GM21786 (cell line): ENCODE results near the gene ISLR.

Experiments used
- ATAC-seq: cut with Tn5 transposase; IDR thresholded peaks from one replicate; pipeline ENCODE4 v1.9.1; 2021; ENCODE audit not compliant: unreplicated experiment

ISLR gene, protein sequence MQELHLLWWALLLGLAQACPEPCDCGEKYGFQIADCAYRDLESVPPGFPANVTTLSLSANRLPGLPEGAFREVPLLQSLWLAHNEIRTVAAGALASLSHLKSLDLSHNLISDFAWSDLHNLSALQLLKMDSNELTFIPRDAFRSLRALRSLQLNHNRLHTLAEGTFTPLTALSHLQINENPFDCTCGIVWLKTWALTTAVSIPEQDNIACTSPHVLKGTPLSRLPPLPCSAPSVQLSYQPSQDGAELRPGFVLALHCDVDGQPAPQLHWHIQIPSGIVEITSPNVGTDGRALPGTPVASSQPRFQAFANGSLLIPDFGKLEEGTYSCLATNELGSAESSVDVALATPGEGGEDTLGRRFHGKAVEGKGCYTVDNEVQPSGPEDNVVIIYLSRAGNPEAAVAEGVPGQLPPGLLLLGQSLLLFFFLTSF

DNA sequence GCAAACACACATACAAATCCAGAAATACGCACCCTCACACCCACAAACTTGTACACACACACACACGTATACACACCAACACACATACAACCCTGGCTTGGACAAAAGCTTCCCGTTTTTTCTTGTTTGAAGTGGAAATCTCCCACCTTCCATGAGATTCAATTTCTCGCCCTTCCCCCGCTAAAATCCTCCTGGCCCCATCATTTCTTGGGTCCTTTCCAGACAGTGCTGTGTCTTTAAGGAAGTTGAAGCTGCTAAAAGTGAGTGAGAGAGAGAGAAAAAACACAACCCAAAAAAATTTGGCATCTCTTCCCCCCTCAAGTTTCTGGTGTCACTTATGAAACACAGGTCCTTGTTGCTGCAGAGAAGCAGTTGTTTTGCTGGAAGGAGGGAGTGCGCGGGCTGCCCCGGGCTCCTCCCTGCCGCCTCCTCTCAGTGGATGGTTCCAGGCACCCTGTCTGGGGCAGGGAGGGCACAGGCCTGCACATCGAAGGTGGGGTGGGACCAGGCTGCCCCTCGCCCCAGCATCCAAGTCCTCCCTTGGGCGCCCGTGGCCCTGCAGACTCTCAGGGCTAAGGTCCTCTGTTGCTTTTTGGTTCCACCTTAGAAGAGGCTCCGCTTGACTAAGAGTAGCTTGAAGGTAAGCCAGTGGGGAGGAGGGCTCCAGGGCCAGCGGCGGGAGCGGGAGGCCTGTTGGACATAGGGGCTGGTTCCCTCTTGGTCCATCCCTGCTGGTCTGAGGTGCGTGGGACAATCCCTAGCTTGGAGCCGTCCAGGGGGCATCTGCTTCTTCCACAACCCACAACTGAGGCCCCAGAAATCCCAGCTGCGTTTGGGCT, at the start of gene ISLR:
Gene ISLR (plus strand): TSS at position 331 of the 839 bp plus-strand sequence. CDS start 1,149 bp downstream, outside the sequence.
- no peak for ATAC-seq

DNA sequence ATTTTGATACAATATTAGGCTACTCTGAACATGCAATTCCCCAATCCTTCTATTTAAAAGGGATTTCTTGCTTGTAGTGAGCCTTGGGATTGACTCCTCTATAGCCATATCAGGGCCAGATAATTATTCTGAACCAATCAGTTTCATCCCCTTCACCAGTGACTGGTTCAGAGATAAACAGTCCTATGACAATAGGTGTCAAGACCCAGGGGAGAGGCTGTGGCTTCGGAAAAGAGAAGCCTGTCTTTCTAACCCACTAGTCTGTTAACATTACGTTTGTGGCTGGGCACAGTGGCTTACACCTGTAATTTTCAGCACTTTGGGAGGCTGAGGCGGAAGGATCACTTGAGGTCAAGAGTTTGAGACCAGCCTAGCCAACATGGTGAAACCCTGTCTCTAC, 49.3 kb upstream of the ISLR start:
- ATAC-seq, result no peak

DNA sequence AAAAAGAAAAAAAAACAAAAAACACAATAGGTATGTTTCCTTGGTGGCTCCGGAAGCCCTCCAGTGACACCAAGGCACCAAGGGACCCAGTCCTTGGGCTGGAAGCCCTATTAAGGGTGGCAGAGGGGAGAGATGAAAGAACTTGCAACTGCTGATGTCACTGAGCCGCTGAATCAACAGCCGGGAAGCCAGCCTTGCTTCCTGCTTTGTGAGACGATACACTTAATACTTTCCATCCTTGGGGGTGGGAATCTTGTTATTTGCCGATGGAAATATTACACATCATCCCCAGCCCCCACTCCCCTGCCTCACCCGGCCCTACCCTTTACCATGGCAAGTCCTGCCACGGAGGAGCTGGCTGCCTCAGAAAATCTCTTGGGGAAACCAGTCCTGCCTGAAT, 48.8 kb upstream of the ISLR start:
- ATAC-seq, result no peak

DNA sequence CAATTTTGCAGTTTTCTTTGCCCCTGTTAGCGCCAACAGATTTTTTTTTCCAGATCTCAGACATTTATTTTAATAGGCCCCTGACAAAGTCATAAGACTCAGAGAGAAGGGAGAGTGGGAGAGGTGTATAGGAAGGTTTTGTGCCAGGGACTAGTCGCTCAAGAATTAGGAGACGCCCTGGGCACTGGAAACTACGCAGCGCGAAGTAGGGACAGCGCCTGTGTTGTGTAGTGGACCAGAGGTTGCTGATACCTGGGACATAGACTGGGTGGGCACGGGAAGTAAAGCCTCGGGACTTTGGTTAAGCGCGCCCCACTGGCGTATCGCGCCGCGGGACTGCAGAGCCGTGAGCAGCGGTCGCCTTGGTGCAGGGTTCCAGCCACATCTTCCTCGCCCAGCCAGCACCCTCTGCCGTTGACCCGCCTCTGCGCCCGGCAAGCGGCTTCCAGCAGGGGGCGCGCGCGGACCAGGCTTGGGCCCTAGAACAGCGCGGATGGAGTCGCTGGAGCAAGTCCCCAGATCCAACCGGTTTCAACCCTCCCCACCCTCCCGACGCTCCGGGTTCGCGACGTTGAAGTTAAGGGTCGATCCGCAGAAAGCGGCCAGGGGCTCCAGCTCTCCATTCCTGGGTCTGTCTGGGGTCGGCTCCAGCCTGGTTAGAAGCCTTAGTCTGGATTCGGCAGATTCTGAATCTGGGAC, 46.1 kb upstream of the ISLR start:
- ATAC-seq, result no peak

GRCh38 chr15:74127954-74128784, 45.3 kb upstream of the ISLR start:
- ATAC-seq, result no peak

DNA sequence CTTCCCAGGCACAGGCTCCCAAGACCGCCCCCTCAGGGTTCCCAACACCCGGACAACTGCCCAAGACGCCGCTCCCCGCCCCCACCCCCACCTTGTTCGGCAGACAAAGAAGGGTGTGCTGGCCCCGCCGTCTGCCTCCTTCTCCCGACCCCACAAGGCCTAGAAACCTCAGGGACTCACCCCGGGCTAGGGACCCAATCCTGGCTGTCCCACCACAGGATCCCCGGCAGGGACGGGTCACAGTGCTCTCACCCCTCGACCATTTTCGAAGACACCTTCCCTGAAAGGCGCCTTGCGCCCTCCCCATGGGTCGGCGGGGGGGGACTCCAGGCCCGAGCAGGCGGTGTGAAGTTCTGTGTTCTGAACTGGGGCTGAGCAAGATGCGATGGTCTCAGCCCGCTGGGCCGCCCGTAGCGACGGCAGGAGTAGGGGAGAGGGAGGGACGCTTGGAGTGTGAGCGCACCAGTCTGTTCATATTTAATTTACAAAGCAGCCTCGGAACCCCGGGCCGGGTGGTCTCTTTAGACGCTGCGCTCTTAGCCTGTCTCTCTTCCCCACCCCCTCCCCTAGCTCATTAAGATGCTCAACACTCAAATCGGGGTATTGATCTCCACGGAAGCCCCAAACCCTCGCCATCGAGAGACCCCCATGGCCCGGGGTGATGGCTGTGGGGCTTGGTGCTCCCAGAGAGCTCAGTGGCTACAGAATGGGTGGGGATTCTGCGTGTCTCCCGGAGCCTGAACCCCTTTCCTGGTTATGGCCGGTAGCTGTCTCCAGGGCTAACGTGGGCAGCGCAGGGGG, 44.5 kb upstream of the ISLR start:
- no peak for ATAC-seq

GRCh38 chr15:74129586-74130154, 43.8 kb upstream of the ISLR start:
- ATAC-seq, result no peak

DNA sequence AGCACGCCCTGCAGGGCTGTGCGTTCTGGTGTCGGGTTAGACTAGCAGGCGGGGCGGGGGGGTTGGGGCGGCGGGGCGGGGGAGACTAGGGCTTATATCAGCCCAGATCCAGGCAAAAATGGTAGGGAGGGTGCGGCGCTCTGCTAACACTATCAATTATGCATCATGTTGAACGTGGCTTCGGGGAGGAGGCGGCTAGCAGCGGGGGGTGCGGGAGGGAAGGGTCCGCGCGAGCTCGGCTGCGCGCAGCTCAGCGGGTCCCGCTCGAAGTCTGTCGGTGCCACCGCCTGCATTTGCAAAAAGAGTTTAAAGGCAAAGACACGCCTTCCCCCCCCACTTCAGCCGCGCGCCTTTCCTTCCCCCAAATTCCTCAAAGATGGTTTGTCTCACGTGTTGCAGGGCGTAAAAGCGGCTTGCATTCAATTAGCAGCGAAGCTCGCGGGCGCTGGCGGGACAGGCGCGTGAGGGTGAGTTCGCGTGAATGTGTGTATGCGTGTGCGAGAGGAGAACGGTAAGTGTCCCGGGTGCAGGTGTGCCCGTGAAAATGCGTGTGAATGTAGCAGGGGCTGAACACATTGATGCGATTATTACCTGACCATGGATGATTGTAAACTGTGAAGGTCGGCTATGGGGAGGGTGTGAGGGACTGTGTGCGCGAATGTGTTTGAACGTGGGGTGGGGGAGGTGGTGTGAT, 43.2 kb upstream of the ISLR start, which contains the start of gene ISLR2:
Gene ISLR2 (plus strand): TSS at position 432 of the 694 bp plus-strand sequence. CDS start 2,169 bp downstream, outside the sequence.
- ATAC-seq, result no peak

DNA sequence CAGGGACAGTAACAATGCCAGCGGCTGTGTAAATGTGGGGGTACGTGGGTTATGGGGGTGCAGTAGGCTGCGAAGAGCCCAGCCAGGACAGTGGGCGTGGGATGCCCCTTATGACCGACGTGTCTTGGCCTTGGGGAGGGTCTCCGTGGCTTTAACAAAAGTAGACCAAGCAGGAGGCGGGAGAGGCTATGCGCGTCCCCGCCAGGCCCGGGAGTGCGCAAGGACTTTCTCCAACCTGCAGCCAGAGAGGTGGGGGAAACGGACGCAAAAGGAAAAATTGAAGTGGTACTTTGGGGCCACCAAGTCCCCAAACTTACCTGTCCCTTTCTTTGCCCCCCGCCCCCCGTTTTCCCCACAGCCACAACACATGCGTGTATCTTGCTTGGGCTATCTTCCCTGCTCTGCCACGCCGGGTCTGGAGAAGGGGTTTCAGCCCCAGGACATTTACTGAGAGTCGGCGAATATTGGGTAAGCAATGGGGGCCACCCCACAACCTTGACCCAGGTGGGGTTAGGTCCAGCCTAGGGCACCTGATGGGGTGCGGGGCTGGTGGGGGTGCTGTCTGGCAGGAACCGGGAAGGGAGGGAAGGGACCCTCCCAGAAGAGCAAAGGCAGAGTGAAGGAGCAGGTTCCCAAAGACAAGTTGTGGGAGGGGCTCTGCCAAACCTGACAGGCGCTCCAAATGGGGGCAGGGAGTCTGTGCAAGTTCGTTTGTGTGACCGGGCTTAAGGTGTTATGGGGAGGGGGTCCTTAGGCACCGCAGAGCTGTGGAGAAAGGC, 42.5 kb upstream of the ISLR start:
- ATAC-seq, result no peak

- no peak for ATAC-seq
Observed at GRCh38 chr15:74131628-74132413, 41.7 kb upstream of the ISLR start.

DNA sequence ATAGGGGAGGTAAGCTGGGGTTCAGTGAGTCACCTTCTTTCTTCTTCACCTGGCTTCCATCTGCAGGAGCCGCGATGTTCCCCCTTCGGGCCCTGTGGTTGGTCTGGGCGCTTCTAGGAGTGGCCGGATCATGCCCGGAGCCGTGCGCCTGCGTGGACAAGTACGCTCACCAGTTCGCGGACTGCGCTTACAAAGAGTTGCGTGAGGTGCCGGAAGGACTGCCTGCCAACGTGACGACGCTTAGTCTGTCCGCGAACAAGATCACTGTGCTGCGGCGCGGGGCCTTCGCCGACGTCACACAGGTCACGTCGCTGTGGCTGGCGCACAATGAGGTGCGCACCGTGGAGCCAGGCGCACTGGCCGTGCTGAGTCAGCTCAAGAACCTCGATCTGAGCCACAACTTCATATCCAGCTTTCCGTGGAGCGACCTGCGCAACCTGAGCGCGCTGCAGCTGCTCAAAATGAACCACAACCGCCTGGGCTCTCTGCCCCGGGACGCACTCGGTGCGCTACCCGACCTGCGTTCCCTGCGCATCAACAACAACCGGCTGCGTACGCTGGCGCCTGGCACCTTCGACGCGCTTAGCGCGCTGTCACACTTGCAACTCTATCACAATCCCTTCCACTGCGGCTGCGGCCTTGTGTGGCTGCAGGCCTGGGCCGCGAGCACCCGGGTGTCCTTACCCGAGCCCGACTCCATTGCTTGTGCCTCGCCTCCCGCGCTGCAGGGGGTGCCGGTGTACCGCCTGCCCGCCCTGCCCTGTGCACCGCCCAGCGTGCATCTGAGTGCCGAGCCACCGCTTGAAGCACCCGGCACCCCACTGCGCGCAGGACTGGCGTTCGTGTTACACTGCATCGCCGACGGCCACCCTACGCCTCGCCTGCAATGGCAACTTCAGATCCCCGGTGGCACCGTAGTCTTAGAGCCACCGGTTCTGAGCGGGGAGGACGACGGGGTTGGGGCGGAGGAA, 40.5 kb upstream of the ISLR start:
- no peak for ATAC-seq

GRCh38 chr15:74133694-74134386, 39.7 kb upstream of the ISLR start:
- ATAC-seq, result no peak

- ATAC-seq, result no peak
Observed at GRCh38 chr15:74134387-74135027, 39.0 kb upstream of the ISLR start.

DNA sequence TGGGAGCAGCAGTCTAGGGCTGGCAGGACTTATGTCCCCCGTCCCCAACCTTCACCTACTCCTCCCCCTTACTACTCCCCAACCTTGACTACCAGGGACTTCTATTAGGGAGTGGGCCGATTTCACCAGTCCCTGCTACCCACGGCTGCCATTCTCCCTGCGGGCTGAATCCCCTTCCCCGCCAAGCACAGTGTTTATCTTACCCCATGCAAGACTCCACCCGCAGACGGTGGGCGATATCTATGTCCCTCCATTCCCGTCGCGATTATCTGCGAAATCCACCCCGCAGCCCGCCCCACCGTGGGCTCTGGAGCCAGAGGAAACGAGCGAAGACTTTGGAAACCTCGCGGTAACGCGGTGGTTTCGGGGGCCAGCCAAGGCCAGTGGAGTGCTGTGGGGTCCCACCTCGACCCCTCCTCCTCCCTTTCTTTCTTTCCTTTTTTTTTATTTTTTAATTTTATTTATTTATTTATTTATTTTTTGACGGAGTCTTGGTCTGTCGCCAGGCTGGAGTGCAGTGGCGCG, 38.4 kb upstream of the ISLR start:
- ATAC-seq, result no peak

- no peak for ATAC-seq
Observed at GRCh38 chr15:74136540-74136813, 37.0 kb upstream of the ISLR start.
